HL-60 (cell line): ENCODE data around the gene FUNDC2.

ENCODE experiments used
- DNase-seq, 2 experiments: peaks; one replicate each; pipeline ENCODE4 v3.0.0-alpha.2; 2010 to 2020; ENCODE audit warnings: low read depth in 1 of 2, low spot score in 1 of 2
- H3K27ac ChIP-seq: fragments of 250-450 bp; sonication (Bioruptor Pico); replicated peaks from 2 replicates; pipeline ENCODE4 v1.5.1; 2020; ENCODE audit warnings: mild to moderate bottlenecking, moderate library complexity
- H3K27me3 ChIP-seq: fragments of 250-450 bp; sonication (Bioruptor Pico); 2 replicates; pipeline ENCODE4 v1.5.1; 2021; ENCODE audit warnings: mild to moderate bottlenecking, moderate library complexity; ENCODE audit not compliant: insufficient read depth, poor library complexity, severe bottlenecking
- H3K4me3 ChIP-seq: replicated peaks from 2 replicates; pipeline ENCODE4 v1.5.1; 2011; ENCODE audit warnings: mild to moderate bottlenecking, control low read depth, low read length; ENCODE audit not compliant: insufficient read depth
- CTCF ChIP-seq: IDR thresholded peaks from one replicate; pipeline ENCODE4 v1.5.1; 2011; ENCODE audit warnings: low read length, control low read depth, inconsistent platforms; ENCODE audit not compliant: insufficient read depth
- GABPA ChIP-seq: IDR thresholded peaks from 2 replicates; pipeline ENCODE4 v1.6.1; 2012; ENCODE audit warnings: low read depth
- POLR2AphosphoS5 ChIP-seq: IDR thresholded peaks from 2 replicates; pipeline ENCODE4 v1.6.1; 2012; ENCODE audit warnings: low read depth
- REST ChIP-seq: IDR thresholded peaks from 2 replicates; pipeline ENCODE4 v1.6.1; 2012; ENCODE audit warnings: low read depth; ENCODE audit not compliant: insufficient replicate concordance
- SPI1 ChIP-seq: IDR thresholded peaks from 2 replicates; pipeline ENCODE4 v1.6.1; 2012; ENCODE audit warnings: low read depth, mild to moderate bottlenecking, borderline replicate concordance

Gene FUNDC2

GRCh38 chrX:155094468-155095061, 67.9 kb downstream of the FUNDC2 start:
- peak in 1 of 2 experiments; percentile 25 for DNase-seq
- no peak overlapping the region for H3K27ac ChIP-seq
- TF ChIP-seq CTCF = peak; percentile 17
- TF ChIP-seq GABPA = no peak
- H3K27me3 ChIP-seq = no peaks in the 10 kb centered on the region
- no peak overlapping the region for H3K4me3 ChIP-seq

GRCh38 chrX:155105919-155106318, 79.3 kb downstream of the FUNDC2 start:
- H3K4me3 ChIP-seq = no peak overlapping the region
- DNase-seq = no peak
- no peak for TF ChIP-seq SPI1
- no peak for TF ChIP-seq CTCF
- H3K27ac ChIP-seq = no peak overlapping the region
- no peaks in the 10 kb centered on the region for H3K27me3 ChIP-seq

GRCh38 chrX:155108427-155108826, 81.8 kb downstream of the FUNDC2 start:
- no peak overlapping the region for H3K4me3 ChIP-seq
- no peak overlapping the region for H3K27ac ChIP-seq
- DNase-seq = no peak
- no peak for TF ChIP-seq GABPA
- no peak for TF ChIP-seq REST
- TF ChIP-seq POLR2AphosphoS5 = no peak
- no peak for TF ChIP-seq SPI1
- TF ChIP-seq CTCF = no peak
- no peaks in the 10 kb centered on the region for H3K27me3 ChIP-seq
